GM19395 (cell line): Measurements from ENCODE around the gene DLD.
"Not testable (repeated sequence)": the region's sequence is repeated elsewhere in the genome, so short reads cannot be mapped to it uniquely, and the experiment has no call there.

ENCODE experiments used
- ATAC-seq: cut with Tn5 transposase; IDR thresholded peaks from one replicate; pipeline ENCODE4 v1.9.1; 2021; ENCODE audit warnings: mild to moderate bottlenecking, moderate library complexity; ENCODE audit not compliant: unreplicated experiment

Gene DLD, protein sequence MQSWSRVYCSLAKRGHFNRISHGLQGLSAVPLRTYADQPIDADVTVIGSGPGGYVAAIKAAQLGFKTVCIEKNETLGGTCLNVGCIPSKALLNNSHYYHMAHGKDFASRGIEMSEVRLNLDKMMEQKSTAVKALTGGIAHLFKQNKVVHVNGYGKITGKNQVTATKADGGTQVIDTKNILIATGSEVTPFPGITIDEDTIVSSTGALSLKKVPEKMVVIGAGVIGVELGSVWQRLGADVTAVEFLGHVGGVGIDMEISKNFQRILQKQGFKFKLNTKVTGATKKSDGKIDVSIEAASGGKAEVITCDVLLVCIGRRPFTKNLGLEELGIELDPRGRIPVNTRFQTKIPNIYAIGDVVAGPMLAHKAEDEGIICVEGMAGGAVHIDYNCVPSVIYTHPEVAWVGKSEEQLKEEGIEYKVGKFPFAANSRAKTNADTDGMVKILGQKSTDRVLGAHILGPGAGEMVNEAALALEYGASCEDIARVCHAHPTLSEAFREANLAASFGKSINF

DNA sequence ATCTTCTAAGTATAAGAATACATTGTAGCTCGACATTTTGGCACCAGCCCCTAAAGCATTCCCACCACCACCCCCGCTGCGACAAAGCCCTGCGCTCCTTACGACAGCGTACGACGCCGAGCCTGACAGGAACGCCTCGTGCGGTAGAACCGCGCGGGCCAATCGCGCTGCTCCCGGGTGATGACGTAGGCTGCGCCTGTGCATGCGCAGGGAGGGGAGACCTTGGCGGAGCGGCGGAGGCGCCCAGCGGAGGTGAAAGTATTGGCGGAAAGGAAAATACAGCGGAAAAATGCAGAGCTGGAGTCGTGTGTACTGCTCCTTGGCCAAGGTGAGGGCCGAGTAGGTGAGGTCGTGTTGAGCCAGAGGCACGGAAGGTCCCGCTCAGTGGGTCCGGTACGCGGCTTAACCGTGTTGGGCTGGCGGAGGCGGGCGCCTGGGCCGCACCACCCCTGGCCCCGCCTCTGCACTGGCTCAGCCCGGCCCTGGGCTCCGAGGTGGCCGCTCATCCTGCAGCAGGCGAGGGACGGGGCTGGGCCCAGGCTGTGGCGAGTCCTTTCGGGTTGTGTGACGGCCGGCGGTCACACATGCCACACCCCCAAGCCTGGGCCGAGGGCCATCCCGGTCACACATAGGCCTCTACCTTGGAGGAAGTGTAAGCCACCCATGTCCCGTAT, at the start of gene DLD:
Gene DLD, plus strand, starts transcription at position 222 of the 674 bp plus-strand sequence. Its CDS starts 68 bp downstream, at position 290.
- peak; percentile 99 for ATAC-seq

GRCh38 chr7:107842213-107842612, 48.8 kb upstream of the DLD start:
- no peak for ATAC-seq

DNA sequence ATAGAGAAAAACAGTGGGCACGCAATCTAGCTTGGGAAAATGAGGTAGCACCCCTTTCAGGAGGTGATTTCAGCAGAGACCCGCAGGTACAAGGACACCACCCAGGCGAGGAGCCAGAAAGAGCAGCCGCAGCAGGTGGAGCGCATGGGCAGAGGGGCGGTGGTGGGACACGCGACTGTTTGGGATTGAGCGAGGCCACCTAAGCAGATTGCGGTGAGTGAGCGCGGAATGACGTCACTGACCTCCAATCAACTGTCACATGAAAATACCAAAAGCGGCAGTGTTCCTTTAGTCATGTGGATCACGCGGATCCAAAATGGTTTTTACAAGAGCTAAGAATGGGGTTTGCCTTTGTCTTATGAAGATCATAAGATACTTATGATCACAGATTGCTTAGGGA, 47.8 kb upstream of the DLD start:
- no peak for ATAC-seq

- no peak for ATAC-seq
Measured at GRCh38 chr7:107846324-107846723, 44.7 kb upstream of the DLD start.

- no peak for ATAC-seq
Measured at GRCh38 chr7:107847168-107847835, 43.7 kb upstream of the DLD start.

DNA sequence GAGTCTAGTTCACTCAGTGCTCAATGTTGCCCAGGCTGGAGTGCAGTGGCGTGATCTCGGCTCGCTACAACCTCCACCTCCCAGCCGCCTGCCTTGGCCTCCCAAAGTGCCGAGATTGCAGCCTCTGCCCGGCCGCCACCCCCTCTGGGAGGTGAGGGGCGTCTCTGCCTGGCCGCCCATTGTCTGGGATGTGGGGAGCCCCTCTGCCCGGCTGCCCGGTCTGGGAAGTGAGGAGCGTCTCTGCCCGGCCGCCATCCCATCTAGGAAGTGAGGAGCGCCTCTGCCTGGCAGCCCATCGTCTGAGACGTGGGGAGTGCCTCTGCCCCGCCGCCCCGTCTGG, 43.2 kb upstream of the DLD start:
- ATAC-seq = not testable (repeated sequence)

GRCh38 chr7:107848211-107848610, 42.8 kb upstream of the DLD start:
- not testable (repeated sequence) for ATAC-seq

GRCh38 chr7:107850216-107850615, 40.8 kb upstream of the DLD start:
- ATAC-seq = no peak

GRCh38 chr7:107850643-107851042, 40.3 kb upstream of the DLD start:
- ATAC-seq = no peak

DNA sequence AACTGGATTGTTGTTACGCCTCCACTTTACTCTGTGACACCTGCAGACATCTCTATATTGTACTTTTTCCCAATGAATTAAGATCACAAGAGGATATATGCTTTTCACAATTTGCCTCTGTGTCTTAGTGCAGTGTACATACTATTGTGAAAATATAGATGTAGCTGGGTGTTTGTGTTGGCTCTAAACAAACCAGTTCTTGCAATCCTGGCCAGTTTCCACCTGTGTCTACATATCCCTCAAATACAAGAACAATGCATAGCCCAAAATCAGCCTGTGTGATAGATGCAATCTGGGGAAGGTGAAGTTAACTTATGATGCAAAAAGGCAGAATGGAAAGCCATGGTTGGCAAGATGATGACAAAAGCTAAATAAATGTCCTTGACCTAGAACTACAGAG, 36.5 kb upstream of the DLD start:
- no peak for ATAC-seq

DNA sequence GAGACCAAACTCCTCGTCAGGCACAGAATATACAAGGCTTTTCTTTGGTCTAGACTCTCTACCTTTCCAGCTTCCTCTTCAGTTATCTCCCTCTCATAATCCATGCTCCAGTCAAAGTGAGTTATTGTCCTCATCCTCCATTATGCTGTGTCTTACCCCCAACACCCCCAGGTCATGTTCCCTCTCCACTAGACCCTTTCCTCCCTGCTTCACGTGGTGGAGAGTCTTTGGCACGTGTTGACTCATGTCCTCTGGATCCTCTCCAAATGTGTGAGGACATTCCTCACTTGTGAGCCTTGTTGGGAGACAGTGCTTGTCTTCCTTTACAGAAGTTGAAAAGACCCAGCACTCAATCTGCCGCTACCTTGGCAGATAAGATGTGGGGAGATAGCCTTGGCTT, 36.0 kb upstream of the DLD start:
- no peak for ATAC-seq

- peak; percentile 73 for ATAC-seq
Measured at GRCh38 chr7:107856806-107857540, 34.0 kb upstream of the DLD start.

- ATAC-seq = no peak
Measured at GRCh38 chr7:107857541-107857912, 33.5 kb upstream of the DLD start.

GRCh38 chr7:107858280-107858679, 32.7 kb upstream of the DLD start:
- no peak for ATAC-seq

- ATAC-seq = no peak
Measured at GRCh38 chr7:107860279-107860961, 30.6 kb upstream of the DLD start.

- no peak for ATAC-seq
Measured at GRCh38 chr7:107860981-107861652, 29.9 kb upstream of the DLD start.

- ATAC-seq = no peak
Measured at GRCh38 chr7:107865956-107866775, 24.8 kb upstream of the DLD start.

DNA sequence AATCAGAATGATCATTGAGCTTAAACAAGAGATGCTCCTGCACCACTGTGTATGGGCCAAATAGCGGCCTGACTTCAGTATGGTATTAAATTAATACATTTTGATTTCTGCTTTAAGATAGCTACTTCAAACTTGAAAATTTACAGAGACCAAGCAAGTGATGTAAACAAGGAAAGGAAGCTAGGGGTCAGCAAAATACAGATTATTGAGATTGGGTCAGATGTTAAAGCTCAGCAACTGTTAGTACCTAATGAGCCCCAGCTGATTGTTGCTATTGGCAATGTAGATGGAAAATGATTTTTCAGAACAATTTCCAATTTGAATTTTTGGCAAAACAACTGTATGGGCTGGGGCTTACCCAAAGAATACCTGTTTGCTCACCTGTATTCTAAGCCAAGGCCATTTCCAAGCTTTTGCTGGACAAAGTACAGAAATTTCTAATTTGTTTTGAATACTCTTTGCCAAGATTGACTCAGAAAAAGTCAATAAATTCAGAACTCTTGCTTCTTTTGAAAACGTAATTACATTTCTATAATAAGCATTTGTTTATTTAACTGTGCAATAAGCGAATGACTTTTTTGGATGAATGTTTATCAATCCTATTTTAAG, 23.0 kb upstream of the DLD start:
- ATAC-seq = no peak
